Endothelial cell of umbilical vein (primary cell): Measurements from ENCODE around the gene LAPTM4A. TPM values are rescaled to one million over a fixed set of nuclear protein-coding genes. Genes with fewer than 3 reads are reported as not detected.

ENCODE experiments used
- BruUV-seq: library from RNA; stranded (reverse); fragments of 400-500 nt; replicated peaks from 2 replicates; lab custom pipeline; 2021; lab: Mats Ljungman, UMichigan
- CTCF ChIA-PET: fragments of 300-600, 350-600 bp; sonication (Branson Sonifier 250); formaldehyde crosslinking; loops from one replicate; lab custom pipeline; 2021; ENCODE audit warnings: antibody characterized with exemption, inconsistent platforms; lab: Charles Lee
- POLR2A ChIA-PET: fragments of 300-600, 350-600 bp; sonication (Branson Sonifier 250); formaldehyde crosslinking; loops from one replicate; lab custom pipeline; 2021; ENCODE audit warnings: antibody characterized with exemption, inconsistent platforms; lab: Charles Lee
- DNase-seq: peaks from one replicate; pipeline ENCODE4 v3.0.0-alpha.2; 2011; ENCODE audit warnings: low read depth, low spot score
- FAIRE-seq: peaks from 2 replicates; lab custom pipeline; 2011; peaks lifted over from hg19 to GRCh38; lab: Jason Lieb, UNC
- H2AFZ ChIP-seq: 2 replicates; pipeline ENCODE4 v1.6.0; 2012; ENCODE audit warnings: low read depth, low read length, control low read depth, inconsistent platforms
- H3K27ac ChIP-seq: 2 replicates; pipeline ENCODE4 v1.5.1; 2011; ENCODE audit warnings: low read depth, mild to moderate bottlenecking, control low read depth, low read length, moderate library complexity; ENCODE audit not compliant: insufficient read depth
- H3K27me3 ChIP-seq, 2 experiments: 2 replicates each; pipeline versions ENCODE4 v1.6.0 to v1.6.1; 2011; ENCODE audit warnings: low read length in 2 of 2, mixed read lengths in 1 of 2; ENCODE audit not compliant: control insufficient read depth in 2 of 2, insufficient read depth in 2 of 2
- H3K36me3 ChIP-seq, 2 experiments: 2 replicates in 1 of 2; 3 replicates in 1 of 2; pipeline ENCODE4 v1.5.1; 2011; ENCODE audit warnings: low read length in 2 of 2, mild to moderate bottlenecking in 1 of 2, moderate library complexity in 1 of 2; ENCODE audit not compliant: control insufficient read depth in 2 of 2, insufficient read depth in 2 of 2; ENCODE audit errors: extremely low read depth in 1 of 2
- H3K4me1 ChIP-seq: 3 replicates; pipeline ENCODE4 v1.5.1; 2011; ENCODE audit warnings: mild to moderate bottlenecking, low read length; ENCODE audit not compliant: control insufficient read depth, insufficient read depth; ENCODE audit errors: extremely low read depth
- H3K4me2 ChIP-seq: 2 replicates; pipeline ENCODE4 v1.6.1; 2011; ENCODE audit warnings: low read length, control low read depth, mixed read lengths; ENCODE audit not compliant: insufficient read depth
- H3K4me3 ChIP-seq, 3 experiments: fragments of 200-600 bp in 1 of 3; sonication (generic), shearing (Covaris generic) in 1 of 3; replicated peaks in 1 of 3; 2 replicates each; pipeline ENCODE4 v1.5.1; 2011 to 2016; ENCODE audit warnings: control low read depth in 3 of 3, low read length in 3 of 3, mild to moderate bottlenecking in 2 of 3, inconsistent platforms in 1 of 3, low read depth in 1 of 3, moderate library complexity in 1 of 3; ENCODE audit not compliant: insufficient read depth in 1 of 3
- H3K79me2 ChIP-seq: 2 replicates; pipeline ENCODE4 v1.6.0; 2012; ENCODE audit warnings: low read length, inconsistent platforms; ENCODE audit not compliant: control insufficient read depth, insufficient read depth
- H3K9ac ChIP-seq: replicated peaks from 2 replicates; pipeline ENCODE3; 2011; ENCODE audit warnings: low read length, control low read depth; ENCODE audit not compliant: insufficient read depth; ENCODE audit errors: extremely low read depth
- H3K9me1 ChIP-seq: replicated peaks from 3 replicates; pipeline ENCODE4 v1.6.0; 2011; ENCODE audit warnings: mild to moderate bottlenecking, low read length; ENCODE audit not compliant: control insufficient read depth, insufficient read depth; ENCODE audit errors: extremely low read depth
- H3K9me3 ChIP-seq: replicated peaks from 2 replicates; pipeline ENCODE4 v1.5.1; 2012; ENCODE audit warnings: low read length, inconsistent platforms; ENCODE audit not compliant: control insufficient read depth, insufficient read depth
- H4K20me1 ChIP-seq: replicated peaks from 2 replicates; pipeline ENCODE3; 2011; ENCODE audit warnings: mild to moderate bottlenecking, low read length; ENCODE audit not compliant: control insufficient read depth, insufficient read depth; ENCODE audit errors: extremely low read depth
- EZH2 ChIP-seq: IDR thresholded peaks from 2 replicates; pipeline ENCODE4 v1.6.1; 2012; ENCODE audit warnings: borderline replicate concordance, low read depth, mild to moderate bottlenecking, moderate library complexity, low read length, inconsistent platforms; ENCODE audit not compliant: severe bottlenecking
- GATA2 ChIP-seq: IDR thresholded peaks from 2 replicates; pipeline ENCODE4 v1.7.0; 2011; ENCODE audit warnings: low read depth, mild to moderate bottlenecking, moderate library complexity, mixed read lengths, low read length; ENCODE audit not compliant: insufficient read length, insufficient read depth
- JUN ChIP-seq: IDR thresholded peaks from 2 replicates; pipeline ENCODE4 v1.6.1; 2011; ENCODE audit warnings: borderline replicate concordance, low read depth; ENCODE audit not compliant: insufficient read length, insufficient read depth
- MAX ChIP-seq: IDR thresholded peaks from 2 replicates; pipeline ENCODE4 v1.6.1; 2011; ENCODE audit not compliant: insufficient read depth, insufficient read length
- MYC ChIP-seq: IDR thresholded peaks from one replicate; pipeline ENCODE4 v1.6.1; 2011; ENCODE audit warnings: mild to moderate bottlenecking, low read depth, low read length
- POLR2A ChIP-seq: IDR thresholded peaks from 2 replicates; pipeline ENCODE4 v1.6.1; 2012; ENCODE audit warnings: low read depth, mild to moderate bottlenecking, control low read depth, low read length
- POLR2AphosphoS5 ChIP-seq: IDR thresholded peaks from 2 replicates; pipeline ENCODE4 v1.6.1; 2012; ENCODE audit warnings: low read depth, mild to moderate bottlenecking, control low read depth, low read length, moderate library complexity; ENCODE audit not compliant: insufficient read depth
- dilution Hi-C: fragments of 300-500 bp; cut with MboI; formaldehyde crosslinking; loops from one replicate; pipeline ENCODE4 v1.15.0; 2019; ENCODE audit warnings: low sequenced_read_pairs; ENCODE audit not compliant: extremely low pct_ligation_motif_present
- intact Hi-C: fragments of 100-400 bp; cut with micrococcal nuclease; formaldehyde crosslinking; loops from one replicate; pipeline ENCODE4 v1.10.0; 2022
- polyA plus RNA-seq, 4 experiments: library from polyadenylated mRNA; depleted of rRNA in 3 of 4; stranded (reverse) in 3 of 4; unstranded in 1 of 4; fragments of >200 nt; gene quantifications; 2 replicates each; pipeline versions ENCODE4 v1.2.1 to v1.2.3, GENCODE V29; 2011 to 2012; ENCODE audit warnings: missing spikeins in 1 of 4
- total RNA-seq: library from RNA; stranded (reverse); gene quantifications from 2 replicates; pipeline ENCODE4 v1.2.3, GENCODE V29; 2021

The LAPTM4A gene
- total and polyA plus RNA-seq, 2 donors (not counting 3 experiments of a cell fraction or from before 2014, with no cell fraction given), result 155 to 427 TPM

- FAIRE-seq, result no peak
- DNase-seq, result no peak
- intact Hi-C loops, result no loop called here
These were observed 31.7 kb downstream of the LAPTM4A start for GRCh38 chr2:20019747-20020146.

GRCh38 chr2:20018601-20019152, 32.8 kb downstream of the LAPTM4A start:
- no TSS peak for BruUV-seq
- dilution Hi-C loops, result no loop called here
- H2AFZ ChIP-seq, result no peak overlapping the region

More at GRCh38 chr2:20019747-20020146, 31.7 kb downstream of the LAPTM4A start:
- POLR2A ChIA-PET, result no interaction called here
- Histone ChIP-seq H3K27me3 (no peaks in the 10 kb centered on the region), H3K79me2 (no peaks in the 10 kb centered on the region), H3K36me3 (no peaks in the 10 kb centered on the region), H3K9me3 (no peaks in the 10 kb centered on the region), H3K4me2 (no peak overlapping the region), H2AFZ (no peak overlapping the region), H3K4me3 (no peak overlapping the region), H4K20me1 (no peaks in the 10 kb centered on the region), H3K4me1 (no peaks in the 10 kb centered on the region), H3K9me1 (no peaks in the 10 kb centered on the region), H3K27ac (no peak overlapping the region), H3K9ac (no peak overlapping the region)
- dilution Hi-C loops, result no loop called here
- BruUV-seq, result no TSS peak
- CTCF ChIA-PET, result no interaction called here
- TF ChIP-seq MAX (no peak), JUN (no peak), POLR2AphosphoS5 (no peak)

More at GRCh38 chr2:20018601-20019152, 32.8 kb downstream of the LAPTM4A start:
- TF ChIP-seq POLR2AphosphoS5, result no peak
- TF ChIP-seq POLR2A, result no peak
- TF ChIP-seq MYC, result no peak
- TF ChIP-seq JUN, result no peak
- no peak for TF ChIP-seq MAX
- TF ChIP-seq EZH2, result no peak
- no peak for TF ChIP-seq GATA2
- DNase-seq (peak; percentile 25), FAIRE-seq (no peak)
- Histone ChIP-seq H3K79me2 (no peaks in the 10 kb centered on the region), H3K9me3 (no peaks in the 10 kb centered on the region), H4K20me1 (no peaks in the 10 kb centered on the region), H3K27me3 (no peaks in the 10 kb centered on the region), H3K9me1 (no peaks in the 10 kb centered on the region), H3K4me3 (no peak overlapping the region), H3K9ac (no peak overlapping the region), H3K27ac (no peak overlapping the region), H3K4me2 (no peak overlapping the region), H3K4me1 (no peaks in the 10 kb centered on the region), H3K36me3 (no peaks in the 10 kb centered on the region)
- ChIA-PET CTCF (interaction anchor here (0.6 kb wide), 1 partner anchor 75 kb away, joined by 3 read pairs; no protein-coding TSS in a partner anchor), POLR2A (no interaction called here)
- intact Hi-C loops, result no loop called here
